Keratinocyte (primary cell): Measurements from ENCODE around the gene KLK8. TPM values are rescaled to one million over a fixed set of nuclear protein-coding genes. Genes with fewer than 3 reads are reported as not detected.

Experiments used
- DNase-seq: peaks from one replicate; pipeline ENCODE4 v3.0.0-alpha.2; 2011; ENCODE audit warnings: low read depth, missing footprints, low spot score
- FAIRE-seq: peaks from 2 replicates; lab custom pipeline; 2011; peaks lifted over from hg19 to GRCh38; lab: Jason Lieb, UNC
- H2AFZ ChIP-seq: 2 replicates; pipeline ENCODE4 v1.6.0; 2012; ENCODE audit warnings: low read length, control low read depth, inconsistent platforms; ENCODE audit not compliant: control insufficient read depth
- H3K27ac ChIP-seq: 2 replicates; pipeline ENCODE4 v1.5.1; 2011; ENCODE audit warnings: low read length; ENCODE audit not compliant: control insufficient read depth, insufficient read depth
- H3K27me3 ChIP-seq: 3 replicates; pipeline ENCODE4 v1.6.0; 2011; ENCODE audit warnings: low read length; ENCODE audit not compliant: control insufficient read depth, insufficient read depth; ENCODE audit errors: extremely low read depth
- H3K36me3 ChIP-seq, 2 experiments: 2 replicates in 1 of 2; 3 replicates in 1 of 2; pipeline ENCODE4 v1.5.1; 2011; ENCODE audit warnings: low read length in 2 of 2, mild to moderate bottlenecking in 1 of 2; ENCODE audit not compliant: control insufficient read depth in 2 of 2, insufficient read depth in 2 of 2; ENCODE audit errors: extremely low read depth in 1 of 2
- H3K4me1 ChIP-seq: 3 replicates; pipeline ENCODE4 v1.5.1; 2011; ENCODE audit warnings: low read length; ENCODE audit not compliant: control insufficient read depth, insufficient read depth; ENCODE audit errors: extremely low read depth
- H3K4me2 ChIP-seq: 3 replicates; pipeline ENCODE4 v1.6.0; 2011; ENCODE audit warnings: low read depth, low read length; ENCODE audit not compliant: control insufficient read depth, insufficient read depth; ENCODE audit errors: extremely low read depth
- H3K4me3 ChIP-seq, 3 experiments: fragments of 200-600 bp in 1 of 3; sonication (generic) in 1 of 3; 2 replicates in 2 of 3; 3 replicates in 1 of 3; pipeline ENCODE4 v1.5.1; 2011 to 2016; ENCODE audit warnings: low read length in 3 of 3, mild to moderate bottlenecking in 3 of 3, control low read depth in 2 of 3, inconsistent platforms in 1 of 3, low read depth in 1 of 3, mixed read lengths in 1 of 3, mixed run types in 1 of 3, moderate library complexity in 1 of 3; ENCODE audit not compliant: control insufficient read depth in 2 of 3, insufficient read depth in 2 of 3; ENCODE audit errors: extremely low read depth in 1 of 3
- H3K79me2 ChIP-seq: 2 replicates; pipeline ENCODE4 v1.6.0; 2012; ENCODE audit warnings: low read length; ENCODE audit not compliant: control insufficient read depth, insufficient read depth
- H3K9ac ChIP-seq: 3 replicates; pipeline ENCODE4 v1.6.0; 2011; ENCODE audit warnings: low read length; ENCODE audit not compliant: control insufficient read depth, insufficient read depth; ENCODE audit errors: extremely low read depth
- H3K9me1 ChIP-seq: 3 replicates; pipeline ENCODE4 v1.6.0; 2011; ENCODE audit warnings: low read length; ENCODE audit not compliant: control insufficient read depth, insufficient read depth; ENCODE audit errors: extremely low read depth
- H3K9me3 ChIP-seq: 2 replicates; pipeline ENCODE4 v1.5.1; 2012; ENCODE audit warnings: low read depth, low read length; ENCODE audit not compliant: control insufficient read depth
- H4K20me1 ChIP-seq: 3 replicates; pipeline ENCODE4 v1.6.0; 2011; ENCODE audit warnings: low read length; ENCODE audit not compliant: control insufficient read depth, insufficient read depth; ENCODE audit errors: extremely low read depth
- EZH2 ChIP-seq: IDR thresholded peaks from one replicate; pipeline ENCODE4 v1.6.1; 2012; ENCODE audit warnings: inconsistent platforms, mild to moderate bottlenecking, low read length, moderate library complexity
- dilution Hi-C: fragments of 300-500 bp; cut with MboI; formaldehyde crosslinking; loops from one replicate; pipeline ENCODE4 v1.7.0; 2020; ENCODE audit warnings: low sequenced_read_pairs; ENCODE audit not compliant: extremely low pct_ligation_motif_present
- polyA plus RNA-seq, 5 experiments: library from polyadenylated mRNA; depleted of rRNA in 3 of 5; stranded (reverse) in 3 of 5; stranded (forward) in 1 of 5; unstranded in 1 of 5; fragments of >200 nt; gene quantifications; 1 replicate in 1 of 5; 2 replicates in 3 of 5; 3 replicates in 1 of 5; pipeline versions ENCODE4 v1.2.1 to v1.2.3, GENCODE V29; 2011 to 2012; ENCODE audit warnings: missing spikeins in 2 of 5, low read depth in 1 of 5, low replicate concordance in 1 of 5
- TF ChIP-seq, protein P1 (sequence below), 3 experiments: IDR thresholded peaks in 1 of 3; conservative IDR thresholded peaks in 1 of 3; optimal IDR thresholded peaks in 1 of 3; 2 replicates in 2 of 3; 3 replicates in 1 of 3; pipeline versions ENCODE3 to v1.5.1; 2011; ENCODE audit warnings: low read length in 3 of 3, mild to moderate bottlenecking in 3 of 3, moderate library complexity in 2 of 3, control low read depth in 1 of 3, inconsistent platforms in 1 of 3; ENCODE audit not compliant: insufficient read depth in 2 of 3; ENCODE audit errors: extremely low read depth in 1 of 3

Gene KLK8
- polyA plus RNA-seq, 1 donor (not counting 4 experiments of a cell fraction or from before 2014, with no cell fraction given) = 118 TPM

- FAIRE-seq = peak; percentile 94
Observed at GRCh38 chr19:50998686-50999085, 2.7 kb downstream of the KLK8 start.

DNA sequence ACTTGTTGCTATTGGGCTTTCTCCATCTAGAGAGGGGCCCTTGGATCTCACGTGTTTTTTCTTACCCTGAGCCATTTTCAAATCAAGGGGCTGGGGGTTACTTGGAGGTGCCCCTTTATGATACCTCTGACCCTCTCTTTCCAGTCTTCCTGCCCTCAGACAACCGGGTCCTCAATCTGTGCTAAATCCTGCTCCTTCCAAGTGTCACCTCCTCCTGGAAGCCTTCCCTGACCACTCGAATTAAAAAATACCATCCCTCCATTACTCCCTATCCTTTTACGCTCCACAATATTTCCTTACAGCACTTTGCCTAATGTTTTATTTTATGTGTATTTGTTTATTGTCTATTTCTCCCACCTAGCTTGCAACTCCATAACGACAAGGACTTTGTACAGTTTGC is 3.3 kb downstream of the KLK8 start:
- H3K4me1 ChIP-seq = peaks cover 39% of the 10 kb centered on the region
- TF ChIP-seq, protein P1, sequence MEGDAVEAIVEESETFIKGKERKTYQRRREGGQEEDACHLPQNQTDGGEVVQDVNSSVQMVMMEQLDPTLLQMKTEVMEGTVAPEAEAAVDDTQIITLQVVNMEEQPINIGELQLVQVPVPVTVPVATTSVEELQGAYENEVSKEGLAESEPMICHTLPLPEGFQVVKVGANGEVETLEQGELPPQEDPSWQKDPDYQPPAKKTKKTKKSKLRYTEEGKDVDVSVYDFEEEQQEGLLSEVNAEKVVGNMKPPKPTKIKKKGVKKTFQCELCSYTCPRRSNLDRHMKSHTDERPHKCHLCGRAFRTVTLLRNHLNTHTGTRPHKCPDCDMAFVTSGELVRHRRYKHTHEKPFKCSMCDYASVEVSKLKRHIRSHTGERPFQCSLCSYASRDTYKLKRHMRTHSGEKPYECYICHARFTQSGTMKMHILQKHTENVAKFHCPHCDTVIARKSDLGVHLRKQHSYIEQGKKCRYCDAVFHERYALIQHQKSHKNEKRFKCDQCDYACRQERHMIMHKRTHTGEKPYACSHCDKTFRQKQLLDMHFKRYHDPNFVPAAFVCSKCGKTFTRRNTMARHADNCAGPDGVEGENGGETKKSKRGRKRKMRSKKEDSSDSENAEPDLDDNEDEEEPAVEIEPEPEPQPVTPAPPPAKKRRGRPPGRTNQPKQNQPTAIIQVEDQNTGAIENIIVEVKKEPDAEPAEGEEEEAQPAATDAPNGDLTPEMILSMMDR (optimal IDR thresholded peaks at IDR 0.05 in 1 of 3, IDR thresholded peaks at IDR 0.05 in 1 of 3, conservative IDR thresholded peaks at IDR 0.05 in 1 of 3; ENCODE audit: extremely low read depth in 1 of 3, insufficient read depth in 2 of 3, low read length in 3 of 3) = no peak
- TF ChIP-seq EZH2 = no peak
- no peaks in the 10 kb centered on the region for H4K20me1 ChIP-seq
- no peak overlapping the region for H2AFZ ChIP-seq
- no peak overlapping the region for H3K4me2 ChIP-seq
- H3K9me1 ChIP-seq = no peaks in the 10 kb centered on the region
- no peaks in the 10 kb centered on the region for H3K27me3 ChIP-seq
- H3K79me2 ChIP-seq = peaks cover 14% of the 10 kb centered on the region
- H3K9me3 ChIP-seq = no peaks in the 10 kb centered on the region
- dilution Hi-C loops = no loop called here
- FAIRE-seq (no peak), DNase-seq (no peak)
- no peak overlapping the region for H3K9ac ChIP-seq
- peaks cover 2 to 6% of the 10 kb centered on the region in 2 experiments for H3K36me3 ChIP-seq
- H3K4me3 ChIP-seq = no peak overlapping the region
- no peak overlapping the region for H3K27ac ChIP-seq

More at GRCh38 chr19:50998686-50999085, 2.7 kb downstream of the KLK8 start:
- Histone ChIP-seq H2AFZ (no peak overlapping the region), H4K20me1 (no peaks in the 10 kb centered on the region), H3K9me1 (no peaks in the 10 kb centered on the region), H3K27me3 (no peaks in the 10 kb centered on the region), H3K79me2 (peaks cover 14% of the 10 kb centered on the region), H3K4me3 (no peak overlapping the region), H3K36me3 (peaks cover 2 to 6% of the 10 kb centered on the region in 2 experiments), H3K9me3 (no peaks in the 10 kb centered on the region), H3K4me2 (peak overlapping the region; percentile 24), H3K27ac (no peak overlapping the region), H3K4me1 (peaks cover 35% of the 10 kb centered on the region), H3K9ac (peak overlapping the region; percentile 25)
- TF ChIP-seq, protein P1 (optimal IDR thresholded peaks at IDR 0.05 in 1 of 3, IDR thresholded peaks at IDR 0.05 in 1 of 3, conservative IDR thresholded peaks at IDR 0.05 in 1 of 3; ENCODE audit: extremely low read depth in 1 of 3, insufficient read depth in 2 of 3, low read length in 3 of 3) = no peak
- no peak for TF ChIP-seq EZH2
- dilution Hi-C loops = no loop called here
- DNase-seq = no peak
